Prostate gland (tissue), 2 donors: ENCODE data around the gene PCLO. TPM values are rescaled to one million over a fixed set of nuclear protein-coding genes. Genes with fewer than 3 reads are reported as not detected.

Experiments
- DNase-seq: peaks from one replicate; pipeline ENCODE4 v3.0.0-alpha.2; 2019; ENCODE audit warnings: low spot score
- H3K27ac ChIP-seq, 2 donors: fragments of 200-600 bp; sonication (generic); 2 replicates each; pipeline ENCODE4 v1.5.1; 2017 to 2019
- H3K27me3 ChIP-seq: fragments of 200-600 bp; sonication (generic); replicated peaks from 2 replicates; pipeline ENCODE4 v1.5.1; 2019; ENCODE audit not compliant: insufficient read depth
- H3K36me3 ChIP-seq, 2 donors: fragments of 200-600 bp; sonication (generic); 1 replicate in 1 of 2; 2 replicates in 1 of 2; pipeline versions ENCODE4 v1.5.1 to v1.8.1; 2017 to 2019
- H3K4me1 ChIP-seq: fragments of 200-600 bp; sonication (generic); replicated peaks from 2 replicates; pipeline ENCODE4 v1.5.1; 2019
- H3K4me3 ChIP-seq, 2 donors: fragments of 200-600 bp; sonication (generic); 2 replicates each; pipeline ENCODE4 v1.5.1; 2017 to 2019
- H3K9me3 ChIP-seq: fragments of 200-600 bp; sonication (generic); 2 replicates; pipeline ENCODE4 v1.5.1; 2017
- CTCF ChIP-seq, 4 experiments: fragments of 200-600 bp in 2 of 4; fragments of 450-650 bp in 2 of 4; sonication (generic) in 2 of 4; IDR thresholded peaks; 1 replicate in 3 of 4; 2 replicates in 1 of 4; pipeline ENCODE4 v1.5.1; 2016 to 2019; ENCODE audit warnings: antibody characterized with exemption in 4 of 4, mild to moderate bottlenecking in 2 of 4, moderate library complexity in 2 of 4
- POLR2A ChIP-seq: fragments of 450-650 bp; IDR thresholded peaks from one replicate; pipeline ENCODE4 v1.6.1; 2016; ENCODE audit warnings: antibody characterized with exemption, mild to moderate bottlenecking
- POLR2AphosphoS5 ChIP-seq: sonication (generic); formaldehyde crosslinking; IDR thresholded peaks from one replicate; pipeline ENCODE4 v1.6.1; 2017; ENCODE audit warnings: antibody characterized with exemption
- WGBS: methylation state at CpG from one replicate; pipeline ENCODE4 v1.1.5; 2018; 5-methylcytosine and 5-hydroxymethylcytosine counted together
- intact Hi-C: fragments of 100-400 bp; cut with DNase I; formaldehyde crosslinking; loops from one replicate; pipeline ENCODE4 v1.14.2; 2022
- total RNA-seq, 2 donors: library from RNA; depleted of rRNA; stranded (reverse); fragments of >200 nt; gene quantifications; one replicate each; pipeline ENCODE4 v1.1.0, GENCODE V29; 2016

Gene PCLO
- total RNA-seq, 2 donors from 2014 or later, result 14.5 to 25.2 TPM

DNA sequence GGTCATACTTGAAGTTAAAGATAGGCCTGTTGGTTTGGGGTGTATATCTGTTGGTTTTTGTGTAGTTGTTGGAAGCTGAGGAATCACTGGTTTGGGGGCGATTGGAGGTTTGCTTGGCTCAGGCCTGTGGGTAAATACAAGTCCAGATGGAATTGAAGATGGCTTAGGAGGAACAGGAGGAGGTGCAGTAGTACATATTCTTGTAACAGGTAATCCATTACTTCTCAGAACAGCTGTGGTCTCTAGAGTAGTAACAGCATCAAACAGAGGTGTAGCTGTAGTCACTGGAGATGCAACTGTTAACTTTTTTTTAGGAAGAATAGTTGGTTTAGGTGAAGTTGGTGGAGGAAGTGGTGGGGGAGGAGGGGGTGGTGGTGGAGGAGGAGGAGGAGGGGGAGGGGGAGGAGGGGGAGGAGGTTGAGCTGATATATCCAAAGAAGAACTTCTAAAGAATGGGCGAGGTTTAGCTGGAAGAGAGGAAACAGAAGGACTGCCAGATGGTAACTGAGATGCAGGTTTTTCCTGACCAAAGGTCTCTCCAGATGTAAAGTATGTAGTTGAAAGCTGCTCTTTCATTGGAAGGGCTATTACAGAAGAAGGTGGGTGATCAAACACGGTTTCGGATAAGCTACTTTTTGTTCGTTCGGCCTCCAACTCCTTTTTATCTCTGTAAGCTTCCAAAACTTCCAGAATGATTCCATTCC, 209.2 kb downstream of the PCLO start:
- WGBS, result 94% methylated on average over 6 of the region's 6 CpGs
- TF ChIP-seq POLR2AphosphoS5 (no peak), POLR2A (no peak), CTCF (IDR thresholded peaks at IDR 0.05) (no peak)
- Histone ChIP-seq H3K4me3 (no peak overlapping the region), H3K9me3 (no peaks in the 10 kb centered on the region), H3K27ac (no peak overlapping the region), H3K27me3 (no peaks in the 10 kb centered on the region), H3K36me3 (no peaks in the 10 kb centered on the region), H3K4me1 (no peaks in the 10 kb centered on the region)
- intact Hi-C loops, result no loop called here
- DNase-seq, result no peak

GRCh38 chr7:82950436-82950835, 212.2 kb downstream of the PCLO start:
- H3K27me3 ChIP-seq, result no peaks in the 10 kb centered on the region
- no peaks in the 10 kb centered on the region for H3K36me3 ChIP-seq
- no peak overlapping the region for H3K27ac ChIP-seq
- no peak for TF ChIP-seq POLR2A
- TF ChIP-seq POLR2AphosphoS5, result no peak
- TF ChIP-seq CTCF (IDR thresholded peaks at IDR 0.05), result no peak
- no peak overlapping the region for H3K4me3 ChIP-seq
- DNase-seq, result no peak
- no peaks in the 10 kb centered on the region for H3K4me1 ChIP-seq
- intact Hi-C loops, result no loop called here
- no peaks in the 10 kb centered on the region for H3K9me3 ChIP-seq
- WGBS, result 86% methylated on average over 4 of the region's 4 CpGs

- intact Hi-C loops, result no loop called here
- no peaks in the 10 kb centered on the region for H3K9me3 ChIP-seq
- H3K27me3 ChIP-seq, result no peaks in the 10 kb centered on the region
- no peak overlapping the region for H3K4me3 ChIP-seq
- 69% methylated on average over 3 of the region's 3 CpGs for whole genome bisulfite sequencing
- H3K36me3 ChIP-seq, result no peaks in the 10 kb centered on the region
- H3K4me1 ChIP-seq, result no peaks in the 10 kb centered on the region
- no peak overlapping the region for H3K27ac ChIP-seq
- DNase-seq, result no peak
- TF ChIP-seq POLR2A (no peak), POLR2AphosphoS5 (no peak), CTCF (IDR thresholded peaks at IDR 0.05) (no peak)
These were observed 217.2 kb downstream of the PCLO start for GRCh38 chr7:82945480-82945879.

- DNase-seq, result no peak
- no peaks in the 10 kb centered on the region for H3K9me3 ChIP-seq
- no peak overlapping the region for H3K27ac ChIP-seq
- H3K27me3 ChIP-seq, result no peaks in the 10 kb centered on the region
- WGBS, result 19% methylated on average over 4 of the region's 4 CpGs
- TF ChIP-seq CTCF (IDR thresholded peaks at IDR 0.05) (no peak), POLR2AphosphoS5 (no peak)
- no peak overlapping the region for H3K4me3 ChIP-seq
- no peaks in the 10 kb centered on the region for H3K36me3 ChIP-seq
- intact Hi-C loops, result no loop called here
- H3K4me1 ChIP-seq, result no peaks in the 10 kb centered on the region
These were observed 217.6 kb downstream of the PCLO start for GRCh38 chr7:82945056-82945455.

DNA sequence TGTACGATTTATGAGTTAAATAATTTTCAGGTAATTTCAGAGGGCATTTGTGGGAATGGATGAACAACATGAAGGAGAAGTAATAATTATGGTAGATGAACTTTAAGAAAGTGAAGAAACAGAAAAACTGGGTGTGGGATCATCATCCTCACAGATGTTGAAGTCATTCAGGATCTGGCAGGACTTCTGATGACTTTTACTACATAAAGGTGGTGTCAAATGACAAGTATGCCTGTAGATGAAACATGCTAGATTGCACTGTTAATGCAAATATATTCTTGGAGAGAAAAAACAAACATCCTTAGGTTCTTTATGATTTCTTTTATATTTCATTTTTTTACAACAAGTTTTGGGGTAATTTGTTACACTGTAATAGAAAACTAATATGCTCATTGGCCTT, 230.2 kb downstream of the PCLO start:
- no peak for DNase-seq
- Histone ChIP-seq H3K9me3 (no peaks in the 10 kb centered on the region), H3K4me3 (no peak overlapping the region), H3K27me3 (no peaks in the 10 kb centered on the region), H3K4me1 (no peaks in the 10 kb centered on the region), H3K27ac (no peak overlapping the region), H3K36me3 (no peaks in the 10 kb centered on the region)
- intact Hi-C loops, result no loop called here
- 92% methylated on average over 1 of the region's 1 CpG for WGBS
- TF ChIP-seq POLR2AphosphoS5, result no peak
- no peak for TF ChIP-seq POLR2A
- no peak for TF ChIP-seq CTCF (IDR thresholded peaks at IDR 0.05)
